NCI-H128 (cell line): Measurements from ENCODE around the gene PTPRC.

Experiments used
- DNase-seq: peaks from one replicate; lab custom pipeline; 2025; ENCODE audit not compliant: unreplicated experiment; lab: John Stamatoyannopoulos, UW

Gene PTPRC

GRCh38 chr1:198806861-198807260 lies 168.0 kb downstream of the PTPRC start:
- no peak for DNase-seq
